ENCODE measurements around the gene MED31. TPM values are rescaled to one million over a fixed set of nuclear protein-coding genes. Genes with fewer than 3 reads are reported as not detected.

MED31 gene
- total and polyA plus RNA-seq, 12 donors, result 8.0 to 69.1 (median 22.0) TPM

DNA sequence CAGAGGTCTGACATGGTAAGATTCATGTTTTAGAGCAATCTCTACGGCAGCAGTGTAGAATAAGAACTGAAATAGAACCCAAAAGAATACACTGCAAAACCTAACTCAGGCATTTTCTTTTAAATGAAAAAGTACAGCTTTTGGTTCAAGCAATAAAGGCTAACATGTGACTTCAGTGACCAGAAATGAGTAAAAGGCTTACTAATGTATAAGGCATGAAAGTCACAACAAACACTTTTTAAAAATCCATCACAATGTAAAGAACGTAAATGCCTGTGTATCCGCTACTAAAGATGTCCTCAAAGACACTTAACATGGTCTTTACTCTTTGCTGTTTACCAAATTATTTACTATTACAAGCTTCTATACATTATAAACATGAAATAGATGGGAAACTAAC is 27.5 kb downstream of the MED31 start:
- DNase-seq, result no peak
- Histone ChIP-seq H3K4me3 (no peak overlapping the region), H3K9me3 (replicated peaks in 1 of 3) (no peaks in the 10 kb centered on the region), H3K36me3 (replicated peaks in 1 of 2) (peaks cover 0 to 50% of the 10 kb centered on the region in 2 donors), H3K4me1 (replicated peaks in 1 of 2) (no peaks in the 10 kb centered on the region), H3K27me3 (no peaks in the 10 kb centered on the region), H3K27ac (no peak overlapping the region)
- intact Hi-C loops (cut with DNase I), result no loop called here
- WGBS, 4 donors, result 96 to 97% (median 97%) methylated on average over 3 of the region's 3 CpGs
- no peak for TF ChIP-seq POLR2A (IDR thresholded peaks at IDR 0.05)
- TF ChIP-seq, protein P1, sequence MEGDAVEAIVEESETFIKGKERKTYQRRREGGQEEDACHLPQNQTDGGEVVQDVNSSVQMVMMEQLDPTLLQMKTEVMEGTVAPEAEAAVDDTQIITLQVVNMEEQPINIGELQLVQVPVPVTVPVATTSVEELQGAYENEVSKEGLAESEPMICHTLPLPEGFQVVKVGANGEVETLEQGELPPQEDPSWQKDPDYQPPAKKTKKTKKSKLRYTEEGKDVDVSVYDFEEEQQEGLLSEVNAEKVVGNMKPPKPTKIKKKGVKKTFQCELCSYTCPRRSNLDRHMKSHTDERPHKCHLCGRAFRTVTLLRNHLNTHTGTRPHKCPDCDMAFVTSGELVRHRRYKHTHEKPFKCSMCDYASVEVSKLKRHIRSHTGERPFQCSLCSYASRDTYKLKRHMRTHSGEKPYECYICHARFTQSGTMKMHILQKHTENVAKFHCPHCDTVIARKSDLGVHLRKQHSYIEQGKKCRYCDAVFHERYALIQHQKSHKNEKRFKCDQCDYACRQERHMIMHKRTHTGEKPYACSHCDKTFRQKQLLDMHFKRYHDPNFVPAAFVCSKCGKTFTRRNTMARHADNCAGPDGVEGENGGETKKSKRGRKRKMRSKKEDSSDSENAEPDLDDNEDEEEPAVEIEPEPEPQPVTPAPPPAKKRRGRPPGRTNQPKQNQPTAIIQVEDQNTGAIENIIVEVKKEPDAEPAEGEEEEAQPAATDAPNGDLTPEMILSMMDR (IDR thresholded peaks at IDR 0.05), result no peak

DNA sequence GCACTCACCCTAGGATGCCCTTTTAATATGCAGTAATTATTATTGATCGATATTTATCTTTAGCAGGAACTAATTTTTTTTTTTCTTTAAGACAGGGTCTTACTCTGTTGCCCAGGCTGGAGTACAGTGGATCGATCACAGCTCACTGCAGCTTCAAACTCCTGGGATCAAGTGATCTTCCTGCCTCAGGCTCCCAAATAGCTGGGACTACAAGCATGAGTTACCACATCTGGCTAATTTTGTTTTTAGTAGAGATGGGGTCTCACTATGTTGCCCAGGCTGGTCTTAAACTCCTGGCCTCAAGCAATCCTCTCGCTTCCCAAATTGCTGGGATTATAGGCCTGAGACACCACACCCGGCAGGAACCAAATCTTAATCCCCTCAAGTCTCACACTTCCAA is 40.2 kb downstream of the MED31 start:
- H3K9me3 ChIP-seq (replicated peaks in 1 of 3), result no peaks in the 10 kb centered on the region
- no peak overlapping the region for H3K27ac ChIP-seq
- intact Hi-C loops (cut with DNase I), result no loop called here
- H3K4me1 ChIP-seq (replicated peaks in 1 of 2), result peaks cover 0 to 8% of the 10 kb centered on the region in 2 donors
- H3K27me3 ChIP-seq, result no peaks in the 10 kb centered on the region
- TF ChIP-seq POLR2A (IDR thresholded peaks at IDR 0.05), result no peak
- TF ChIP-seq, protein P1 (IDR thresholded peaks at IDR 0.05), result no peak
- no peak overlapping the region for H3K4me3 ChIP-seq
- H3K36me3 ChIP-seq (replicated peaks in 1 of 2), result peaks cover 0 to 45% of the 10 kb centered on the region in 2 donors
- DNase-seq, result no peak
- 94 to 97% (median 96%) methylated on average over 4 of the region's 4 CpGs for WGBS, 4 donors

DNA sequence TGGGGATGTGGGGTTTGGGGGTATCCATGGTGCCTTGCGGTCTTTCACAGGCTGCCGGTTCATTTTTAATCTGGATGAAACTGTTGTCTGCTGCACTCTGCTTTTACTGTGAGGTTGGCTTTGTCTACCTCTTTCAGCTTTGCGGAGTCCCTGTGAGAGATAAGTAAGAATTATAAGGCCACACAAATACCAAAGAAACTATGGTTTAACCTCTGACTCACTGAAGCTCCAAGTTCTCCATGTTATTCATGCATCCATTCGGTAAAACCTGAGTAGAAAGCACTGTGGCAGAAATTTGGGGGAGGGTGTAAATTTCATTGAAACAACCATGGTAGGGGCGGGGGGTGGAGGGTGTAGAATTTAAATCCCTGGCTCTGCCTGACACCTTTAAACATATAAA is 41.4 kb downstream of the MED31 start:
- DNase-seq, result no peak
- Histone ChIP-seq H3K27ac (no peak overlapping the region), H3K27me3 (no peaks in the 10 kb centered on the region), H3K4me1 (replicated peaks in 1 of 2) (peaks cover 0 to 8% of the 10 kb centered on the region in 2 donors), H3K36me3 (replicated peaks in 1 of 2) (peaks cover 0 to 57% of the 10 kb centered on the region in 2 donors), H3K9me3 (replicated peaks in 1 of 3) (no peaks in the 10 kb centered on the region), H3K4me3 (no peak overlapping the region)
- TF ChIP-seq, protein P1 (IDR thresholded peaks at IDR 0.05), result no peak
- TF ChIP-seq POLR2A (IDR thresholded peaks at IDR 0.05), result no peak
- WGBS, 4 donors, result 91 to 100% (median 97%) methylated on average over 5 of the region's 5 CpGs
- intact Hi-C loops (cut with DNase I), result no loop called here

DNA sequence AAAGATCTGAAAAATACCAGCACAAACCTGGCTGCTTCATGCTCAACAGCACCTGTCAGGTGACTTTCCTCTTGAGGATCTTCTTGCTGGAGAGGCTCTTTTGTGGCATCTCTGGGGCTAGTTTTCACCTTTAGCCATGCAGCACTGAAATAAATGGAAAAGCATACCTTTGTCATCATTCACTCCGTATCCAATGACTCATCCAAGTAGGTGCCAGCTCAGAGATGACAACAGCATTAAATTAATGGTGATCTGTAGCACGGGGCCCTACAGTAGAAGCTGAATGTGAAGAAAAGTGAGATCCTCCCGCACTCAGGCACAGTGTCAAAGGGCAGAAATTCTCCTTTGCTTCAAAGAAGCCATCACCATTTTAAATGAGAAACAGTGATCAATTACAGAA is 43.1 kb downstream of the MED31 start:
- peaks cover 0 to 59% of the 10 kb centered on the region in 2 donors for H3K36me3 ChIP-seq (replicated peaks in 1 of 2)
- TF ChIP-seq, protein P1 (IDR thresholded peaks at IDR 0.05), result no peak
- TF ChIP-seq POLR2A (IDR thresholded peaks at IDR 0.05), result no peak
- DNase-seq, result no peak

More for the DNA sequence above, 43.1 kb downstream of the MED31 start:
- no peak overlapping the region for H3K27ac ChIP-seq
- 63 to 68% (median 68%) methylated on average over 3 of the region's 3 CpGs for WGBS, 4 donors
- intact Hi-C loops (cut with DNase I), result no loop called here
- H3K4me1 ChIP-seq (replicated peaks in 1 of 2), result peaks cover 0 to 8% of the 10 kb centered on the region in 2 donors
- H3K4me3 ChIP-seq, result no peak overlapping the region
- H3K27me3 ChIP-seq, result no peaks in the 10 kb centered on the region
- no peaks in the 10 kb centered on the region for H3K9me3 ChIP-seq (replicated peaks in 1 of 3)

Measured in adrenal gland (tissue), 12 donors.